Measurements from ENCODE around the gene GOLGA7B.
"Not testable (repeated sequence)": the region's sequence is repeated elsewhere in the genome, so short reads cannot be mapped to it uniquely, and the experiment has no call there.

GOLGA7B gene

GRCh38 chr10:97838091-97838490 lies 11.6 kb upstream of the GOLGA7B start:
- H3K4me3 ChIP-seq (ENCODE audit: low read depth, low read length) = no peak overlapping the region
- H3K27me3 ChIP-seq = no peaks in the 10 kb centered on the region

DNA sequence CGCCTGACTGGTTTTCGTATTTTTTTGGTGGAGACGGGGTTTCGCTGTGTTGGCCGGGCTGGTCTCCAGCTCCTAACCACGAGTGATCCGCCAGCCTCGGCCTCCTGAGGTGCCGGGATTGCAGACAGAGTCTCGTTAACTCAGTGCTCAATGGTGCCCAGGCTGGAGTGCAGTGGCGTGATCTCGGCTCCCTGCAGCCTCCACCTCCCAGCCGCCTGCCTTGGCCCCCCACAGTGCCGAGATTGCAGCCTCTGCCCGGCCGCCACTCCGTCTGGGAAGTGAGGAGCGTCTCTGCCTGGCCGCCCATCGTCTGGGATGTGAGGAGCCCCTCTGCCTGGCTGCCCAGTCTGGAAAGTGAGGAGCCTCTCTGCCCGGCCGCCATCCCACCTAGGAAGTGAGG lies 8.5 kb upstream of the GOLGA7B start:
- H3K9me3 ChIP-seq; H3K27me3 ChIP-seq; H3K4me1 ChIP-seq; H3K4me3 ChIP-seq (ENCODE audit: low read depth, low read length); DNase-seq; H3K36me3 ChIP-seq: not testable (repeated sequence)

More at GRCh38 chr10:97838091-97838490, 11.6 kb upstream of the GOLGA7B start:
- Histone ChIP-seq H3K9me3 (no peaks in the 10 kb centered on the region), H3K36me3 (no peaks in the 10 kb centered on the region), H3K4me1 (no peaks in the 10 kb centered on the region; the same call in 1 of the 2 replicates)
- no peak for TF ChIP-seq CTCF (IDR thresholded peaks at IDR 0.05; ENCODE audit: low read depth, low read length)
- no peak for DNase-seq

DNA sequence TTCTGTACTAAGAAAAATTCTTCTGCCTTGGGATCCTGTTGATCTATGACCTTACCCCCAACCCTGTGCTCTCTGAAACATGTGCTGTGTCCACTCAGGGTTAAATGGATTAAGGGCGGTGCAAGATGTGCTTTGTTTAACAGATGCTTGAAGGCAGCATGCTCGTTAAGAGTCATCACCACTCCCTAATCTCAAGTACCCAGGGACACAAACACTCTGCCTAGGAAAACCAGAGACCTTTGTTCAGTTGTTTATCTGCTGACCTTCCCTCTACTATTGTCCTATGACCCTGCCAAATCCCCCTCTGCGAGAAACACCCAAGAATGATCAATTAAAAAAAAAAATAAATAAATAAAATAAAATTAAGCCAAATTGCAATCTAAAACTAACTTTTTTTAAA lies 7.5 kb upstream of the GOLGA7B start:
- H3K4me3 ChIP-seq (ENCODE audit: low read depth, low read length); DNase-seq: not testable (repeated sequence)

DNA sequence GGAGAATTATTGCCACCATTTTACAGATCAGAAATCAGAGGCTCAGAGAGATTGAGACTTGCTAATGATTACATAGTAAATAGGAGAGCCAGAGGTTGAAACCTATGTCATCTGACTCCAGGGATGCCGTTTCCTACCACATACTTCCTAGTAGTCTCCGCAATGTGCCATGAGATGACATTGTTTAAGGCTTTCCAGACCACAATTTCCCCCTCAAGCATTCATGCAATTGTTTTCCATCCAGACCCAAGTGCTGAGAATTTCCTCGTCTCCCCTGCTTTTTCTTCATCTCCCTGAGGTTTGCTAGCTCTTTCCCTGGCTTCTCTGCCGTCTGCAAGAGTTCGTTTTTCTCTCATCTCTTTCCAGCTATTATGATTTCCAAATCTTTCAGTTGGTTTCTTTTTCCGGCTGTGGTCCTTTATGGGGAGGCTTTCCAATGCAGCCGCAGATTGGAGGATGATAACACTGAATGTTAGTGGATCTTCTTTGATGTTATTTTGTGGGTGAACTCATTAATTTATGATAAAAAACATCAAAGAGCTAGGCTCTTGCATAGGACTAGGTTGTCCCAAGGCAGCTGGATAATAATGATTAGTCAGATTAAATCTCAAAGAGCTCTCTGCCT lies 6.9 kb upstream of the GOLGA7B start:
- DNase-seq = no peak
- no peak for TF ChIP-seq CTCF (IDR thresholded peaks at IDR 0.05; ENCODE audit: low read depth, low read length)

More for the DNA sequence above, 7.5 kb upstream of the GOLGA7B start:
- H3K36me3 ChIP-seq, H3K4me1 ChIP-seq, H3K27me3 ChIP-seq, H3K9me3 ChIP-seq: not testable (repeated sequence)

DNA sequence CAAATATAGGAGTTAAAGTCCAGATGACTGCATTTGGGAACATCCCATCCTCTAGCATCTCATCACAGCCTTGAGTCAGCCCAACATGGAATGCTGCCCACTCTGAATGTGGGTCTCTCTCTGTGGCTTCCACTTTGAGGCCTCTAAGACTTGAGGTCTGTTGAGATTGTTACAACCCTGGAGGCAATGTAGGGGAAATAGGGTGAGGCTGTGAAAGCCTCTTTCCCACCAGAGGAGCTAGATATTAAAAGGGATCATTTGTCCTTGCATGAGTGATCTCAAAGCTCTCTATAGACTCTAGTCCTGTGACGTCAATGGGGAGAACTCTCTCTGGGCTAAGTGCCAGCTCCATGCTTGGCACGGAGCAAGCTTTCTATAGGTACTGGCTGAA lies 6.4 kb upstream of the GOLGA7B start:
- H3K9me3 ChIP-seq = no peaks in the 10 kb centered on the region
- no peak for DNase-seq
- H3K27me3 ChIP-seq = no peaks in the 10 kb centered on the region
- peaks cover 2% of the 10 kb centered on the region; the same call in 1 of the 2 replicates for H3K4me1 ChIP-seq
- no peak overlapping the region for H3K4me3 ChIP-seq (ENCODE audit: low read depth, low read length)
- H3K36me3 ChIP-seq = no peaks in the 10 kb centered on the region
- no peak for TF ChIP-seq CTCF (IDR thresholded peaks at IDR 0.05; ENCODE audit: low read depth, low read length)

More for the DNA sequence above, 6.9 kb upstream of the GOLGA7B start:
- H3K36me3 ChIP-seq = no peaks in the 10 kb centered on the region
- H3K4me3 ChIP-seq (ENCODE audit: low read depth, low read length) = no peak overlapping the region
- H3K4me1 ChIP-seq = peaks cover 2% of the 10 kb centered on the region; the same call in 1 of the 2 replicates
- no peaks in the 10 kb centered on the region for H3K27me3 ChIP-seq
- H3K9me3 ChIP-seq = no peaks in the 10 kb centered on the region

GRCh38 chr10:97843972-97844371 lies 5.7 kb upstream of the GOLGA7B start:
- not testable (repeated sequence) for DNase-seq; H3K27me3 ChIP-seq; H3K4me3 ChIP-seq (ENCODE audit: low read depth, low read length); H3K9me3 ChIP-seq; H3K4me1 ChIP-seq; H3K36me3 ChIP-seq

GRCh38 chr10:97844678-97845077 lies 5.0 kb upstream of the GOLGA7B start:
- H3K4me3 ChIP-seq (ENCODE audit: low read depth, low read length) = no peak overlapping the region
- DNase-seq = no peak
- H3K9me3 ChIP-seq = no peaks in the 10 kb centered on the region
- H3K27me3 ChIP-seq = peaks cover 3% of the 10 kb centered on the region; the same call in 1 of the 2 replicates
- peaks cover 2% of the 10 kb centered on the region; the same call in 1 of the 2 replicates for H3K4me1 ChIP-seq
- TF ChIP-seq CTCF (IDR thresholded peaks at IDR 0.05; ENCODE audit: low read depth, low read length) = no peak
- no peaks in the 10 kb centered on the region for H3K36me3 ChIP-seq
